Measurements from ENCODE around the gene ATG4A. TPM values are rescaled to one million over a fixed set of nuclear protein-coding genes. Genes with fewer than 3 reads are reported as not detected.

Gene ATG4A
- total and polyA plus RNA-seq, 2 donors (not counting 3 experiments of a cell fraction or from before 2014, with no cell fraction given): 13.2 to 28.7 TPM

GRCh38 chrX:108171671-108172070 is 80.1 kb downstream of the ATG4A start:
- no peak overlapping the region for H3K27ac ChIP-seq (ENCODE audit: insufficient read depth, low read depth, low read length)
- TF ChIP-seq CTCF (IDR thresholded peaks at IDR 0.05; ENCODE audit: extremely low read depth in 1 of 2, insufficient read depth in 1 of 2, low read depth in 1 of 2, low read length in 2 of 2) (no peak), EZH2 (IDR thresholded peaks at IDR 0.05; ENCODE audit: borderline replicate concordance, low read depth, low read length, severe bottlenecking) (no peak), MAX (IDR thresholded peaks at IDR 0.05; ENCODE audit: insufficient read depth, insufficient read length) (no peak), POLR2AphosphoS5 (IDR thresholded peaks at IDR 0.05; ENCODE audit: insufficient read depth, low read depth, low read length) (no peak), JUN (IDR thresholded peaks at IDR 0.05; ENCODE audit: borderline replicate concordance, insufficient read depth, insufficient read length, low read depth) (no peak), FOS (IDR thresholded peaks at IDR 0.05; ENCODE audit: borderline replicate concordance, insufficient read depth, low read length) (no peak), MYC (IDR thresholded peaks at IDR 0.05; ENCODE audit: low read depth, low read length) (no peak), POLR2A (IDR thresholded peaks at IDR 0.05; ENCODE audit: low read depth, low read length) (no peak), GATA2 (IDR thresholded peaks at IDR 0.05; ENCODE audit: insufficient read depth, insufficient read length, low read depth, low read length) (no peak)
- no peaks in the 10 kb centered on the region for H3K36me3 ChIP-seq (ENCODE audit: control insufficient read depth in 2 of 2, extremely low read depth in 1 of 2, insufficient read depth in 2 of 2, low read length in 2 of 2)
- H3K4me1 ChIP-seq (ENCODE audit: control insufficient read depth, extremely low read depth, insufficient read depth, low read length): peaks cover 7% of the 10 kb centered on the region
- no peak overlapping the region for H3K4me2 ChIP-seq (ENCODE audit: insufficient read depth, low read length)
- no peaks in the 10 kb centered on the region for H3K9me1 ChIP-seq (replicated peaks; ENCODE audit: control insufficient read depth, extremely low read depth, insufficient read depth, low read length)
- no peak overlapping the region for H3K9ac ChIP-seq (replicated peaks; ENCODE audit: extremely low read depth, insufficient read depth, low read length)
- ChIA-PET POLR2A (no interaction called here), CTCF (no interaction called here)
- H2AFZ ChIP-seq (ENCODE audit: low read depth, low read length): no peak overlapping the region
- H3K9me3 ChIP-seq (replicated peaks; ENCODE audit: control insufficient read depth, insufficient read depth, low read length): no peaks in the 10 kb centered on the region
- peak; percentile 80 for FAIRE-seq
- no peaks in the 10 kb centered on the region for H4K20me1 ChIP-seq (replicated peaks; ENCODE audit: control insufficient read depth, extremely low read depth, insufficient read depth, low read length)
- no peaks in the 10 kb centered on the region for H3K79me2 ChIP-seq (ENCODE audit: control insufficient read depth, insufficient read depth, low read length)
- intact Hi-C loops (cut with micrococcal nuclease) (no loop called here), dilution Hi-C loops (cut with MboI; ENCODE audit: extremely low pct_ligation_motif_present, low sequenced_read_pairs) (no loop called here)
- no peaks in the 10 kb centered on the region for H3K27me3 ChIP-seq (ENCODE audit: control insufficient read depth in 2 of 2, insufficient read depth in 2 of 2, low read length in 2 of 2)
- DNase-seq (ENCODE audit: low read depth, low spot score): no peak
- no TSS peak for BruUV-seq (replicated peaks)
- H3K4me3 ChIP-seq (replicated peaks in 1 of 3; ENCODE audit: insufficient read depth in 1 of 3, low read depth in 1 of 3, low read length in 3 of 3): no peak overlapping the region
